Stimulated activated CD4-positive, alpha-beta T cell treated with anti-CD3 and anti-CD28 coated beads, Interleukin-1b, Interleukin-23, amount 100 ng/mL, for 24 hours (primary cell): ENCODE measurements around the gene PHACTR4.
"Not testable (repeated sequence)": the region's sequence is repeated elsewhere in the genome, so short reads cannot be mapped to it uniquely, and the experiment has no call there.

Source experiments
- DNase-seq, 4 experiments: peaks; one replicate each; pipeline ENCODE4 v3.0.0-alpha.2; 2020; ENCODE audit warnings: low read depth in 4 of 4, low spot score in 1 of 4

Gene PHACTR4

DNA sequence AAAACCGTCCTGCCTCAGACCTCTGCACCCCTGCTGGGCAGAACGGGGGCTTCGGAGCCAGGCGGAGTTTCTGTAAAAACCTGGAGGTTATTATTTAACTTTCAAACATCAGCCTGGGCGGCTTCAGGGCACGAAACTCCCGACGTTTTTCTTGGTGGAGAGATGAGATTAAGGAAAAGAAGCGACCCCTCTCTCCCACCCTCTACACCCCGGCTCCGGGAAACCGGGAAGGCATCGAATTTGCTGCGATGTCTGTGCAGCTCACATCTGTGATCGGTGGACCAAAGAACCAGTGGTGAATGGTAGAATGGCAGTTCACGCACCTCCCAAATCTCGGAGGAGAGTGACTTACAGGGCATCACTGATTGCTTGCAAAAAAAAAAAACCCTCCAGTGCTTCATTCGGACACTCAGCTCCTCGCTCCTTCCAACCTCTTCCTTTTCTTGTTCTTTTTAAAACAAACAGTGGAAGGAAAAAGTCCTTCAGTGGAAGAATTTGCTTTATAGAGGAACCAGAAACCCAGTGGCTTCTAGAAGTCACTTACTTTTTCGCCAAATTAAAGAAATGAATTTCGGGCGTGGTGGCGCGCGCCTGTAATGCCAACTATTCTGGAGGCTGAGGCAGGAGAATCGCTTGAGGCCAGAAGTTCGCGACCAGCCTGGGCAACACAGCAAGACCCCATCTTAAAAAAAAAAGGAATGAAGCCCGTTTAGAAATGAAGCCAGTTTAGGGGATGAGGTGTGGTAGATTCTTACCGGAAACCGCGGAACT lies 884 bp downstream of the PHACTR4 start:
- DNase-seq: no peak

GRCh38 chr1:28371010-28371377 lies 1.5 kb downstream of the PHACTR4 start:
- DNase-seq: no peak

DNA sequence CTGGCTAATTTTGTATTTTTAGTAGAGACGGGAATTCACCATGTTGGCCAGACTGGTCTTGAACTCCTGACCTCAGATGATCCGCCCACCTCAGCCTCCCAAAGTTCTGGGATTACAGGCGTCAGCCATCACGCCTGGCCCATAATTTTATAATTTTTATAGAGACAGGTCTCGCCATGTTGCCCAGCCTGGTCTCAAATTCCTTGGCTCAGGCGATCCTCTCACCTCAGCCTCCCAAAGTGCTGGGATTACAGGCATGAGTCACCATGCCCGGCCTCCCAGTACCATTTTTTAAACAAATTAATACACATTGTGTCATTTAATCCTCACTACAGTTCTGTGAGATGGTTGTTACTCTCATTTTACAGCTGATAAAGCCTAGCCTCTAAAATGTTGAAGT lies 3.9 kb downstream of the PHACTR4 start:
- not testable (repeated sequence) for DNase-seq

DNA sequence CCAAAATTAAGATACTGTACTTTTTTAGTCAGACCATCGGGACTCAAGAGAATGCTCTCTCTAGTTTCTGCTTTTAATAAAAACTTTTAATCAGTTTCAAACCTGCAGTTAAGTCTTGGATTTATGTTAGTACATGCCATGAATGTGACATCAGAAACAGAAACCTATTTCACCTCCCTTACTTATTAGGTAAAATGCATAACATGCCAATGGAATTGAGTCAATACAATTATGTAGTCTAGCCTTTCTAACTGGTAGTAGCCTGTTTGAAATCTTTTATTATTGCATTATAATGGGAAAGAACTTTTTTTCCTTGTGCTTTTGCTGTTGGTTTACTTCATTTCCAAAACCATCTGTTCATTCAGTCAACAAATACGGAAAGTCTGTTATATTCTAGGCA lies 4.8 kb downstream of the PHACTR4 start:
- DNase-seq: no peak

GRCh38 chr1:28375598-28375997 lies 6.1 kb downstream of the PHACTR4 start:
- DNase-seq: not testable (repeated sequence)

- not testable (repeated sequence) for DNase-seq
Measured at GRCh38 chr1:28376195-28376594, 6.7 kb downstream of the PHACTR4 start.

GRCh38 chr1:28378906-28379305 lies 9.4 kb downstream of the PHACTR4 start:
- no peak for DNase-seq

DNA sequence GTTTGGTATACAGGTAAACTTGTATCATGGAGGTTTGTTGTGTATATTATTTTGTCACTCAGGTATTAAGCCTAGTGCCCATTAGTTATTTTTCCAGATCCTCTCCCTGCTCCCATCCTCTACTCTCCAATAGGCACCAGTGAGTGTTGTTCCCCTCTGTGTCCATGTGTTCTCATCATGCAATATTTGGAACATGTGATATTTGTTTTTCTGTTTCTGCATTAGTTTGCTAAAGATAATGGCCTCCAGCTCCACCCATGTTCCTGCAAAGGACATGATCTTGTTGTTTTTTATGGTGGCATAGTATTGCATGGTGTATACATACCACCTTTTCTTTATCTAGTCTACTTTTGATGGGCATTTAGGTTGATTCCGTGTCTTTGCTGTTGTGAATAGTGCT lies 10.9 kb downstream of the PHACTR4 start:
- DNase-seq: no peak

DNA sequence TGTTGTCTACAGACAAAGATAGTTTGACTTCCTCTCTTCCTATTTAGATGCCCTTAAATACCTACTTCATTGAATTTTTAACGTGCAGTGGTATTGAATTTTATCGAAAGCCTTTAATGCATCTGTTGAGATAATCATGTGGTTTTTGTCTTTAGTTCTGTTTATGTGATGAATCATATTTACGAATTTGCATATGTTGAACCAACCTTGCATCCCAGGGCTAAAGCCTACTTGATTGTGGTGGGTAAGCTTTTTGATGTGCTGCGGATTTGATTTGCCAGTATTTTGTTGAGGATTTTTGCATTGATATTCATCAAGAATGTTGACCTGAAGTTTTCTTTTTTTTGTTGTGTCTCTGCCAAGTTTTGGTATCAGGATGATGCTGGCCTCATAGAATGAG lies 14.2 kb downstream of the PHACTR4 start:
- not testable (repeated sequence) for DNase-seq

DNA sequence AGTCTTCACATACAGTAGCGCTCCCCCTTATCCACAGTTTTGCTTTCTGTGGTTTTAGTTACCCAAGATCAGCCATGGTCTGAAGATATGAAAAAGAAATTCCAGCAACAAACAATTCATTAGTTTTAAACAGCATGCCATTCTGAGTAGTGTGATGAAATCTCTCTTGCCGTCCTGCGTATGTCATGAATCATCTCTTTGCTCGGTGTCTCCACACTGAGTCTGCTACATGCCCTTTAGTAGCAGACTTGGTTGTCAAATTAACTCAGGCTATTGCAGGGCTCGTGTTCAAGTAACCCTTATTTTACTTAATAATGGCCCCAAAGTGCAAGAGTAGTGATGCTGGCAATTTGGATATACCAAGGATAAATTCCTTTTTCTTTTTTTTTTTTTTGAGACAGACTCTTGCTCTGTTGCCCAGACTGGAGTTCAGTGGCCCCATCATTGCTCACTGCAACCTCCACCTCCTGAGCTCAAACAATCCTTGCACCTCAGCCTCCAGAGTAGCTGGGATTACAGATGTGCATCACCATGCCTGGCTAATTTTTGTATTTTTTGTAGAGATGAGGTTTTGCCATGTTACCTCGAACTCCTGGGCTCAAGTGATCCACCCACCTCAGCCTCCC lies 22.6 kb downstream of the PHACTR4 start:
- no peak for DNase-seq

DNA sequence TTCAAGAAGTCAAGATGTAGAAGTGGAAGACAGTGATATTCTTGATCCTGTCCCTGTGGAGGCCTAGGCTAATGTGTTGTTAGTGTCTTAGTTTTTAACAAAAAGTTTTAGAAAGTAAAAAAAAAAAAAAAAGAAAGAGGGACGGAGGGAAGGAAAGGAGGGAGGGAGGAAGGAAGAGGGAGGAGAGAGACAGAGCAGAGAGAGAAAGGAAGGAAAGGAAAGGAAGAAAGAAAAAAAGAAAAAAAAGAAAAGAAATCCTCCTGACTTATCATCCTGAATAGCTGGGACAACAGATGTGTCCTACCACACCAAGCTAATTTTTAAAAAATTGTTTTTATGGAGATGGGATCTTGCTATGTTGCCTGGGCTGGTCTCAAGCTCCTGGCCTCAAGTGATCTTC lies 24.6 kb downstream of the PHACTR4 start:
- no peak for DNase-seq

DNA sequence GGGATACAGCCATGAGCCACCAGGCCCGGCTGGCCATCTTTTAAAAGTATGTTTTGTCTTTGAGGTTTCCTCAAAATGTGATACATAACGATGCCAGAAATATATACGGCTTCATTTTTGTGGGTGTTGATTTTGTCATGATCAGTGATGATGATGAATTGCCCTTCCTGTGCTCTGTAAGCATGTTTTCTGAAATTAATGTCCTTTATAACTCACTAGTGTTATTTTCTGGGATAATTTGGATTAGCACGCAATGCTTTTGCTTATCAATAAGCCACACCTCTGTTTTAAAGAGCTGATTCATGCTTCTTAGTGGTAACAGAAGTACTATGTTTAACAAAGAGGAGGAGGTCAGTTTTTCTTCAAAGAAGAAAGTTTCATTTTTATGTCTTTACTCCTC lies 25.6 kb downstream of the PHACTR4 start:
- no peak for DNase-seq

- no peak for DNase-seq
Measured at GRCh38 chr1:28401760-28402159, 32.2 kb downstream of the PHACTR4 start.

DNA sequence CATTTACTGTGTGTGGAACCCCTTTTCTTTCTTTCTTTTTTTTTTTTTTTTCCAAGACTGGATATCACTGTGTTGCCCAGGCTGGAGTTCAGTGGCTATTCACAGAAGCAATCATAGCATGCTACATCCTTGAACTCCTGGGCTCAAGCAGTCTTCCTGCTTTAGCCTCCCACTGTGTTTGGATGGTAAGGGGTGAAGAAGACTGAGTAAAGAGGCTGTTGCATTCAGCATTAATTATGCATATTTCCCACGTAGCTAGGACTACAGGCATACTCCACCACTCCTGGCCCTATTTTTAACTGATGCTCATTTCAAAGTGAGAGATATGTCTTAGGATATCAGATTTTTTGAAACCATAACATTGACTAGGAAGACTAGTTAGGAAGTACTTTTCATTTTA lies 39.5 kb downstream of the PHACTR4 start:
- no peak for DNase-seq

DNA sequence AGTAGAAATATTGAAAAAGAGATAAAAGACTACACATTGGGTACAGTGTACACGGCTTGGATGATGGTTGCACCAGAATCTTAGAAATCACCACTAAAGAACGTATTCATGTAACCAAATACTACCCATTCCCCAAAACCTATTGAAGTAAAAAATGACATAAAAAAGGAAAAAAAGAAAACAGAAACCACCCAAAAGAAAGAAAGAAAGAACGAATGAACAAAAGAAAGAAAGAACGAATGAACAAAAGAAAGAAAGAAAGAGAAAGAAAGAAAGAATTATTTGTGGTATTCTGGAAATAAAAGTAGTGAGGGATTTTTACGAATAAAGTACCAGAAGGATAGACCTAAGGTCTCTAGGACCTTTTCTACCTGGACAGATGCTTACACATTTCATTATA lies 42.1 kb downstream of the PHACTR4 start:
- no peak for DNase-seq

DNA sequence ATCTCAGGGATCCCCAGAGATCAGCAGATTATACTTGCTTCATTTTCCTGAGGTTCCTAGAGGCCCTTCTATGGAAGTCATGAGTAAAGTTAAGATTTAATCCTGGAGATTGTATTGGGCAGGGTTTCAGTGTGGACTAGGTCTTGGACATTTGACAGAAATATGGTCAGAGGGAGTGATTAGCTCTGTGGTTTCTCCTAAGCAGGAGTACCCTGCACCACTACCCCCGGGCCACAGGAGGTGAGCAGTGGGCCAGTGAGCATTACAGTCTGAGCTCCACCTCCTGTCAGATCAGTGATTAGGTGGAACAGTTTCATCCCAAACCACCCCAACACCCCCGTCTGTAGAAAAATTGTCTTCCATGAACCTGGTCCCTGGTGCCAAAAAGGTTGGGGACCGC lies 43.2 kb downstream of the PHACTR4 start:
- DNase-seq: no peak

DNA sequence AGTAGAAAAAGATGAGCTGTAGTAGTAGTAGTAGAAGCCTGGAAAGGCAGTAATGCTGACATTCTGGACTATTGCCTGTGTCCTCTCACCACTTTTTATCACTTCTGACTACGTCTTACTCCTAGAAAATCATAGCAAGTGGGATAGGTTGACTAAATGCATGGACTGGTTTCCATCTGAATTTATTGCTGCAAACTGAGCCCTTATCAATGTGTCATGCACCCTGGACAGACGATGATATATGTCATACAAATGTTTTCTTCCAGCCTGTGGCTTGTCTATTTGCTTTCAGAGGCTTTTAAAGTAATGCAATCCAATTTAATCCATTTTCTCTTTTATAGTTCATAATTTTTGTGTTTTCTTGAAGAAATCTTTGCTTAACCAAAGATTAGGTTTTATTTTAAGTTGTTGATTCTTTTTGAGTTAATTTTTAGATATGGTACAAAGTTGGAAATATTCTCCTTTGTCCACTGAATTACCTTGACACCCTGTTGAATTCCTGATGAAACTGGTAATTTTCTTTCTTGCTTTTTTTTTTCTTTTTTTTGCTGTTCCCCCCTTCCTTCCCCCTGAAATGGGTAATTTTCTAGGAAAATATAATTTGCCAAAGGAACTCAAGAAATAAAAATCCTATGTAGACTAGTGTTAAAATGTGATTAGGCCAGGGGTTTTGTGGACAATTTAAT lies 47.1 kb downstream of the PHACTR4 start:
- DNase-seq: no peak

DNA sequence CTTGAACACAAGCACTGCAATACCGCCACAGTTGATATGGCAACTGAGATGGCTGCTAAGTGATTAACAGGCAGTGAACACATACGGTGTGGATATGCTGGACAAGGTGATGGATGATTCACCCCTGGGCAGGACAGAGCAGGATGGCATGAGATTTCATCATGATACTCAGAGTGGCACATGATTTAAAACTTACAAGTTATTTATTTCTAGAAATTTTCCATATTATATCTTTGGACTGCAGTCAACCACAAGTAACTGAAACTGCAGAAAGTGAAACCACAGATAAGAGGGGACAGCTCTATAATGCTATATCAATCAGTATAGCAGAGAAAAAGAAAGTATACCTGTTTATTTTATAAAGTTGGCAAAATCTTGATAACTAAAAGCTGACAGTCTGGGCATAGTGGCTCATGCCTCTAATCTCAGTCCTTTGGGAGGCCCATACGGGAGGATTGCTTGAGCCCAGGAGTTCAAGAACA lies 47.9 kb downstream of the PHACTR4 start:
- DNase-seq: no peak

GRCh38 chr1:28417926-28418637 lies 48.5 kb downstream of the PHACTR4 start:
- DNase-seq: no peak

DNA sequence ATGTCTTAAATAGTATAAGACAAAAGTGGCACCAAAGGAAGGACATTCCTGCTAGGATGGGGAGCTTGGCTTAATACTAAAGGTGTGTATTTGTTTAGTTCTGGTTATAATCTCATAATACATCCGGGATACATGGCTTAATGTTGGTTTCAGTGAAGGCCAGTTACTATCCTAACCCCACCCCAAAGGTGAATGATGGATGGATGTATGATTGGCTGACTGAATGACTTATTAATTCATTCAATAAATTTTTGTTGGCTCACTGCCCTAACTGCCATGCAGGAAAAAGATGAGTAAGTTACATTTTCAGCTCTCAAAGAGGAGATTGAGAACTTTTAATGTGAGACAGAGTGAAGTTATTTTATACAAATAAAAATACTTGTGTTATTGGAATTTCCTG lies 52.2 kb downstream of the PHACTR4 start:
- no peak for DNase-seq

GRCh38 chr1:28426831-28427230 lies 57.3 kb downstream of the PHACTR4 start:
- no peak for DNase-seq

DNA sequence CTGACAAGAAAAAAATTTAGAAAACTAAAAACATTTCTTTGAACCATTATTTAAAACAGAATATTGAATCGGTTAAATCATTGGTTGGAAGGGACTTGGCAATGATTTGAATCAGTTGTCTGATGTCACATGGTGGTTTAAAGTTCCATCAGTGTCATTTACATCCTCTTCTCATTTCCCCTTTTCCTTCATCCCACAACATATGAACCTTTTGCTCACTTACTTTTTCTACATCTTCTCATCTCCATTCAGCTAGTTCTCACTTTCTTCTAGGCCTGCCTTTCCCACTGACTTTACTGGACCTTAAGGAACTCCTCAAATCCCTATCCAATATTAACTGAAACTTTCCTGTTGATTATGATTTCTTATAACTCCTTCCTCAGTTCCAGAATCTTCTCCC lies 58.5 kb downstream of the PHACTR4 start:
- no peak for DNase-seq
